Endothelial cell of umbilical vein (primary cell): Measurements from ENCODE around the gene ITSN2. TPM values are rescaled to one million over a fixed set of nuclear protein-coding genes. Genes with fewer than 3 reads are reported as not detected.

Source experiments
- BruUV-seq: library from RNA; stranded (reverse); fragments of 400-500 nt; replicated peaks from 2 replicates; lab custom pipeline; 2021; lab: Mats Ljungman, UMichigan
- CTCF ChIA-PET: fragments of 300-600, 350-600 bp; sonication (Branson Sonifier 250); formaldehyde crosslinking; loops from one replicate; lab custom pipeline; 2021; ENCODE audit warnings: antibody characterized with exemption, inconsistent platforms; lab: Charles Lee
- POLR2A ChIA-PET: fragments of 300-600, 350-600 bp; sonication (Branson Sonifier 250); formaldehyde crosslinking; loops from one replicate; lab custom pipeline; 2021; ENCODE audit warnings: antibody characterized with exemption, inconsistent platforms; lab: Charles Lee
- DNase-seq: peaks from one replicate; pipeline ENCODE4 v3.0.0-alpha.2; 2011; ENCODE audit warnings: low read depth, low spot score
- FAIRE-seq: peaks from 2 replicates; lab custom pipeline; 2011; peaks lifted over from hg19 to GRCh38; lab: Jason Lieb, UNC
- H2AFZ ChIP-seq: 2 replicates; pipeline ENCODE4 v1.6.0; 2012; ENCODE audit warnings: low read depth, low read length, control low read depth, inconsistent platforms
- H3K27ac ChIP-seq: 2 replicates; pipeline ENCODE4 v1.5.1; 2011; ENCODE audit warnings: low read depth, mild to moderate bottlenecking, control low read depth, low read length, moderate library complexity; ENCODE audit not compliant: insufficient read depth
- H3K27me3 ChIP-seq, 2 experiments: 2 replicates each; pipeline versions ENCODE4 v1.6.0 to v1.6.1; 2011; ENCODE audit warnings: low read length in 2 of 2, mixed read lengths in 1 of 2; ENCODE audit not compliant: control insufficient read depth in 2 of 2, insufficient read depth in 2 of 2
- H3K36me3 ChIP-seq, 2 experiments: 2 replicates in 1 of 2; 3 replicates in 1 of 2; pipeline ENCODE4 v1.5.1; 2011; ENCODE audit warnings: low read length in 2 of 2, mild to moderate bottlenecking in 1 of 2, moderate library complexity in 1 of 2; ENCODE audit not compliant: control insufficient read depth in 2 of 2, insufficient read depth in 2 of 2; ENCODE audit errors: extremely low read depth in 1 of 2
- H3K4me1 ChIP-seq: 3 replicates; pipeline ENCODE4 v1.5.1; 2011; ENCODE audit warnings: mild to moderate bottlenecking, low read length; ENCODE audit not compliant: control insufficient read depth, insufficient read depth; ENCODE audit errors: extremely low read depth
- H3K4me2 ChIP-seq: 2 replicates; pipeline ENCODE4 v1.6.1; 2011; ENCODE audit warnings: low read length, control low read depth, mixed read lengths; ENCODE audit not compliant: insufficient read depth
- H3K4me3 ChIP-seq, 3 experiments: fragments of 200-600 bp in 1 of 3; sonication (generic), shearing (Covaris generic) in 1 of 3; replicated peaks in 1 of 3; 2 replicates each; pipeline ENCODE4 v1.5.1; 2011 to 2016; ENCODE audit warnings: control low read depth in 3 of 3, low read length in 3 of 3, mild to moderate bottlenecking in 2 of 3, inconsistent platforms in 1 of 3, low read depth in 1 of 3, moderate library complexity in 1 of 3; ENCODE audit not compliant: insufficient read depth in 1 of 3
- H3K79me2 ChIP-seq: 2 replicates; pipeline ENCODE4 v1.6.0; 2012; ENCODE audit warnings: low read length, inconsistent platforms; ENCODE audit not compliant: control insufficient read depth, insufficient read depth
- H3K9ac ChIP-seq: replicated peaks from 2 replicates; pipeline ENCODE3; 2011; ENCODE audit warnings: low read length, control low read depth; ENCODE audit not compliant: insufficient read depth; ENCODE audit errors: extremely low read depth
- H3K9me1 ChIP-seq: replicated peaks from 3 replicates; pipeline ENCODE4 v1.6.0; 2011; ENCODE audit warnings: mild to moderate bottlenecking, low read length; ENCODE audit not compliant: control insufficient read depth, insufficient read depth; ENCODE audit errors: extremely low read depth
- H3K9me3 ChIP-seq: replicated peaks from 2 replicates; pipeline ENCODE4 v1.5.1; 2012; ENCODE audit warnings: low read length, inconsistent platforms; ENCODE audit not compliant: control insufficient read depth, insufficient read depth
- H4K20me1 ChIP-seq: replicated peaks from 2 replicates; pipeline ENCODE3; 2011; ENCODE audit warnings: mild to moderate bottlenecking, low read length; ENCODE audit not compliant: control insufficient read depth, insufficient read depth; ENCODE audit errors: extremely low read depth
- CTCF ChIP-seq, 2 donors: IDR thresholded peaks; 1 replicate in 1 of 2; 2 replicates in 1 of 2; pipeline ENCODE4 v1.5.1; 2011; ENCODE audit warnings: low read length in 2 of 2, mild to moderate bottlenecking in 2 of 2, moderate library complexity in 2 of 2, control low read depth in 1 of 2, inconsistent platforms in 1 of 2, low read depth in 1 of 2; ENCODE audit not compliant: insufficient read depth in 1 of 2; ENCODE audit errors: extremely low read depth in 1 of 2
- EZH2 ChIP-seq: IDR thresholded peaks from 2 replicates; pipeline ENCODE4 v1.6.1; 2012; ENCODE audit warnings: borderline replicate concordance, low read depth, mild to moderate bottlenecking, moderate library complexity, low read length, inconsistent platforms; ENCODE audit not compliant: severe bottlenecking
- FOS ChIP-seq: IDR thresholded peaks from 2 replicates; pipeline ENCODE4 v1.6.1; 2011; ENCODE audit warnings: mild to moderate bottlenecking, low read length, moderate library complexity, borderline replicate concordance; ENCODE audit not compliant: insufficient read depth
- GATA2 ChIP-seq: IDR thresholded peaks from 2 replicates; pipeline ENCODE4 v1.7.0; 2011; ENCODE audit warnings: low read depth, mild to moderate bottlenecking, moderate library complexity, mixed read lengths, low read length; ENCODE audit not compliant: insufficient read length, insufficient read depth
- JUN ChIP-seq: IDR thresholded peaks from 2 replicates; pipeline ENCODE4 v1.6.1; 2011; ENCODE audit warnings: borderline replicate concordance, low read depth; ENCODE audit not compliant: insufficient read length, insufficient read depth
- MYC ChIP-seq: IDR thresholded peaks from one replicate; pipeline ENCODE4 v1.6.1; 2011; ENCODE audit warnings: mild to moderate bottlenecking, low read depth, low read length
- POLR2A ChIP-seq: IDR thresholded peaks from 2 replicates; pipeline ENCODE4 v1.6.1; 2012; ENCODE audit warnings: low read depth, mild to moderate bottlenecking, control low read depth, low read length
- POLR2AphosphoS5 ChIP-seq: IDR thresholded peaks from 2 replicates; pipeline ENCODE4 v1.6.1; 2012; ENCODE audit warnings: low read depth, mild to moderate bottlenecking, control low read depth, low read length, moderate library complexity; ENCODE audit not compliant: insufficient read depth
- dilution Hi-C: fragments of 300-500 bp; cut with MboI; formaldehyde crosslinking; loops from one replicate; pipeline ENCODE4 v1.15.0; 2019; ENCODE audit warnings: low sequenced_read_pairs; ENCODE audit not compliant: extremely low pct_ligation_motif_present
- intact Hi-C: fragments of 100-400 bp; cut with micrococcal nuclease; formaldehyde crosslinking; loops from one replicate; pipeline ENCODE4 v1.10.0; 2022
- polyA plus RNA-seq, 4 experiments: library from polyadenylated mRNA; depleted of rRNA in 3 of 4; stranded (reverse) in 3 of 4; unstranded in 1 of 4; fragments of >200 nt; gene quantifications; 2 replicates each; pipeline versions ENCODE4 v1.2.1 to v1.2.3, GENCODE V29; 2011 to 2012; ENCODE audit warnings: missing spikeins in 1 of 4
- total RNA-seq: library from RNA; stranded (reverse); gene quantifications from 2 replicates; pipeline ENCODE4 v1.2.3, GENCODE V29; 2021
- TF ChIP-seq, protein P1 (sequence below): IDR thresholded peaks from 2 replicates; pipeline ENCODE4 v1.6.1; 2011; ENCODE audit not compliant: insufficient read depth, insufficient read length

ITSN2 gene
- total and polyA plus RNA-seq, 2 donors (not counting 3 experiments of a cell fraction or from before 2014, with no cell fraction given) = 30.5 to 56.8 TPM

DNA sequence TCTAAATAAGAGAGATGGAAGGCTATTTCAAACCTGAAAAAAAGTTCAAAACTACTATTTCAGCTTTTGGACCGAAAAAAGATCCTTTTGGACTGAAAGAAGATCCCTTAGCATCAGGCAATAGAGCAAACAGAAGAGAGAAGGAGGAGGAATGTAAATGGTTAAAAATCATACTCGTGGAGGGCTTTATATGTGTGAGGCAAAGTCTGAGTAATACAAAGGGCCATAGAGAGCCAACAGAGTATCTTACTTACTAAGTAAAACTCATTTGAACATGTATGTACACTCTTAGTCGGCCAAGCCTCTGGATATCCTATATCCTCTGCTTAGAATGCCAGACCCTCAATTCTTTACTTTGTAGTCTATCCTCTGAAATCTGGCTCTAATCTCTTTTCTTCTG is 55.7 kb downstream of the ITSN2 start:
- FAIRE-seq = no peak
- intact Hi-C loops = no loop called here

More for the DNA sequence above, 55.7 kb downstream of the ITSN2 start:
- no TSS peak for BruUV-seq
- no peaks in the 10 kb centered on the region for H3K9me3 ChIP-seq
- H3K36me3 ChIP-seq = peaks cover 15 to 16% of the 10 kb centered on the region in 2 experiments
- H3K4me1 ChIP-seq = no peaks in the 10 kb centered on the region
- no peaks in the 10 kb centered on the region for H3K27me3 ChIP-seq
- no peak overlapping the region for H3K4me3 ChIP-seq
- TF ChIP-seq GATA2 (no peak), POLR2AphosphoS5 (no peak), EZH2 (no peak), JUN (no peak), MYC (no peak), POLR2A (no peak), CTCF (IDR thresholded peaks at IDR 0.05; ENCODE audit: extremely low read depth in 1 of 2, insufficient read depth in 1 of 2, low read depth in 1 of 2, low read length in 2 of 2) (no peak), FOS (no peak)
- TF ChIP-seq, protein P1, sequence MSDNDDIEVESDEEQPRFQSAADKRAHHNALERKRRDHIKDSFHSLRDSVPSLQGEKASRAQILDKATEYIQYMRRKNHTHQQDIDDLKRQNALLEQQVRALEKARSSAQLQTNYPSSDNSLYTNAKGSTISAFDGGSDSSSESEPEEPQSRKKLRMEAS = no peak
- no peaks in the 10 kb centered on the region for H4K20me1 ChIP-seq
- ChIA-PET CTCF (interaction anchor here (1.2 to 1.4 kb wide), 3 partner anchors 10 to 54 kb away, joined by 3 to 5 read pairs (median 3); no protein-coding TSS in a partner anchor), POLR2A (no interaction called here)
- no peak overlapping the region for H3K27ac ChIP-seq
- no peak overlapping the region for H2AFZ ChIP-seq
- no peak overlapping the region for H3K9ac ChIP-seq
- dilution Hi-C loops = no loop called here
- H3K9me1 ChIP-seq = no peaks in the 10 kb centered on the region
- H3K4me2 ChIP-seq = no peak overlapping the region
- no peak for DNase-seq
- H3K79me2 ChIP-seq = no peaks in the 10 kb centered on the region
